PC-9 (cell line): ENCODE results near the gene CMTM7.

ENCODE experiments used
- EZH2 ChIP-seq: fragments of 200-600 bp; sonication (generic); IDR thresholded peaks from 2 replicates; pipeline ENCODE4 v1.8.0; 2017; ENCODE audit warnings: antibody characterized with exemption, low read depth
- TF ChIP-seq, protein P1 (sequence below): fragments of 200-600 bp; sonication (generic); conservative IDR thresholded peaks from 2 replicates; pipeline ENCODE4 v1.6.1; 2017; ENCODE audit warnings: mixed run types, antibody characterized with exemption, mild to moderate bottlenecking, moderate library complexity

DNA sequence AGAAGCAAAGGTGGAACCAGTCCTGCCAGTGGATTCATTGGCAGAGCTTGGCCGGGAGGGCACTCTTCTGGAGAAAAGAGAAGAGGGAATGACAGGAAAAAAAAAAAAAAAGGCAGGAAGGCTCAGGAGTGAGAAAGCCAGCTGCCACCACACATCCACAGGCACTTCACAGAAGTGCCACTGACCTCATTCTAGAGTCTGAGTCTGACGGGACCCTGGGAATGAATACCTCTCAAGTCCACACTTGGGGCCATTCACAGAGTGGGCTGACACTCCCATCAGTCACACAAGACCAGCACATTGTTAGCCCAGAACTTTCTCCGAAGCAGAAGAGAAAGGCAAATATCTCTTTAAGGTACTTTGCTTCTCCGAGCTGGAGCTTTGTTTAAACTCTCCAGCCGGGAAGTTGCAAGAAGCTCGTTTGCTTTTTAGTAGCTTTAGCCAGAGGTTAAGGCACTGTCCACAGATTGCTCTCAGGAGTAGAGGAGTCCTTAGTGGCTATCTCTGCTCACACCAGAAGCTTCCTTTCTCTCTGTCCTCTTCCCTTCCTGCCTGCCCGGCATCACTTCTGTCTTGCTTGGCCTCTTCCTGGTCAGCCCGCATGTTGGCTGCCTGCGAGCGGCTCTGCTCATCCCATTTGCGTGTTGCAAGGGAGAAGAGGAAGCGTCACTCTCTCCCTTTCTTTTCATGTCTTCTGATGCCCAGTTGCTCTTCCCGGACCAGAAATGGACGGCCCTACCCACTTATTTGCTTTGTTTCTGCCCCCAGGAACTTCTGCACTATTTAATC is 57.2 kb downstream of the CMTM7 start:
- no peak for TF ChIP-seq EZH2
- TF ChIP-seq, protein P1, sequence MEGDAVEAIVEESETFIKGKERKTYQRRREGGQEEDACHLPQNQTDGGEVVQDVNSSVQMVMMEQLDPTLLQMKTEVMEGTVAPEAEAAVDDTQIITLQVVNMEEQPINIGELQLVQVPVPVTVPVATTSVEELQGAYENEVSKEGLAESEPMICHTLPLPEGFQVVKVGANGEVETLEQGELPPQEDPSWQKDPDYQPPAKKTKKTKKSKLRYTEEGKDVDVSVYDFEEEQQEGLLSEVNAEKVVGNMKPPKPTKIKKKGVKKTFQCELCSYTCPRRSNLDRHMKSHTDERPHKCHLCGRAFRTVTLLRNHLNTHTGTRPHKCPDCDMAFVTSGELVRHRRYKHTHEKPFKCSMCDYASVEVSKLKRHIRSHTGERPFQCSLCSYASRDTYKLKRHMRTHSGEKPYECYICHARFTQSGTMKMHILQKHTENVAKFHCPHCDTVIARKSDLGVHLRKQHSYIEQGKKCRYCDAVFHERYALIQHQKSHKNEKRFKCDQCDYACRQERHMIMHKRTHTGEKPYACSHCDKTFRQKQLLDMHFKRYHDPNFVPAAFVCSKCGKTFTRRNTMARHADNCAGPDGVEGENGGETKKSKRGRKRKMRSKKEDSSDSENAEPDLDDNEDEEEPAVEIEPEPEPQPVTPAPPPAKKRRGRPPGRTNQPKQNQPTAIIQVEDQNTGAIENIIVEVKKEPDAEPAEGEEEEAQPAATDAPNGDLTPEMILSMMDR, result no peak
